SIG-M5 (cell line): ENCODE measurements around the gene CCDC85B.

Experiments used
- DNase-seq: peaks from one replicate; lab custom pipeline; 2025; lab: John Stamatoyannopoulos, UW

Gene CCDC85B

GRCh38 chr11:65912845-65913244 is 22.4 kb downstream of the CCDC85B start:
- DNase-seq = no peak

- no peak for DNase-seq
Measured at GRCh38 chr11:65915101-65915820, 24.8 kb downstream of the CCDC85B start.

DNA sequence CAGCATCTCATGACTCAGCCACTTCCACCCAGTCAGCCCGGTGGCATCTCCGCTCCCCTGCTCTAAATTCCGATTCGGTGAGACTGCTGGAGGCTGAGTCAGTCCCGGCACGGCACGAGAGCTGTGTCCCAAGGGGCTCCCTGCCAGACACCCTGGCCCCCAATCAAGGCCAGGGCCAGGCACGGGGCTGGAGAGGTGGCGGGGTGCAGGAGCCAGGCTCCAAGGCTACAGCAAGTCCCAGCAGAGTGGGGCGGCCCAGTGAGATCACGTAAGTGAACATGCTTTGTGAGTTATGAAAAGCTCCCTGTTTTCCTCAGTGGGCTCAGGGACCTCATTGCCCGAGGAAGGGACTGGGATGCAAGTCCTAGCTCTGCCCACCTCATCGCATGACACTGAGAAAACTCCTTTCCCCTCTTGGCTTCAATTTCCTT is 25.4 kb downstream of the CCDC85B start:
- no peak for DNase-seq

DNA sequence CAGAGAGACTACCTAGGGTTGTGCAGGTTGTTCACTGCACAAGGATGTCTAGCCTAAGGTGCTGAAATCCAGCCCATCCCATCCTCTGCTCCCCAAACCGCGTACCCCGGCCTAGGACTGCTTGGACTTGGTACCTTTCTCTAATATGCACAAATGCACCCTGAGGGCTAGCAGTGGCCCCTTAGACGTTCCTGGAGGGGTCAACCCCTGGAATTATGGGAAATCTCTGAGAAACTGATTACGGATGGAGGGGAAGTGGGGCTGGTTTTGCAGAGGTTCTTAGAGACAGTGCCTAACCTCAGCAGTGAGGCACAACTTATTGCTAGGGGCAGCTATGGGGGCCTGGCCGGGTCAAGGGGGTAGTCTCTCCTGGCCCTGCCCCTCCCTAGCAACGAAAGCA is 25.9 kb downstream of the CCDC85B start:
- DNase-seq = no peak

- DNase-seq = no peak
Measured at GRCh38 chr11:65917077-65917433, 26.6 kb downstream of the CCDC85B start.

DNA sequence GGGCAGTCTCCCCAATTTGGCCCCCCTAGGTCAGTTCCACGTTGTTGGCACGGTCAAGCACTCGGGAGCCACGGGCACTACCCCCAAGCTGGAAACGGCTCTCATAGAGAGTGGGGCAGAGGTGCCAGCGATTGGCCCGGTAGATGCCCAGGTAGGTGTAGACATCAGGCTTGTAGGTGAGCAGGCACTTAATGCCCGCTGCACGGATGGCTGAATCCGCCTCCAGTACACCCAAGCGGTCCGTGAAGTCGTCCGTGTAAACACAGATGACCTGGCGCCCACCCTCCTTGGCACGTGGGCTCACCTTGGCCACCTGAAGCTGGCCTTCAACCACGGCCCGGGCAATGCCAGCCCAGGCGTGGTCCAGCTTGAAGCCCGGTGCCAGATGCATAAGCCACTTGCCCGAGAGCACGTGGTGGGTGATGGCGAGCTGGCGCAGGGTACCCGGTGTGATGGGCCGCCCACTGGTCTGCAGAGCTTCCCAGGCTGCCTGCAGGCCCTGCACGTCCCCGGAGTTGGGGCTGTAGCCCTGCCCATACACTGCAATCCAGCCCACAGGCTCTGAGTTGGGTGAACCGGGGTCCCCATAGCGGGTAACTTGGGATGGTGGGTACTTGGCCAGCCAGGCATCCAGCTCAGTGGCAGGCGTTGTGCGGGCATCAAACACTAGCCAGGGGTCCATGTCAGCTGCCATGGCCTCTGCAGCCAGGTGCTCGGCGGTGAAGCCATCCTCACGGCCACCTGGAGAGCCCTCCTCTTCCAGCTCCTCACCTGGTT is 27.1 kb downstream of the CCDC85B start:
- DNase-seq = no peak

- DNase-seq = no peak
Measured at GRCh38 chr11:65918211-65919140, 28.0 kb downstream of the CCDC85B start, which contains the start of gene C11orf68. TSS of gene C11orf68 (minus strand) at chr11:65919062. CDS start at chr11:65919031, 31 bp downstream.

DNA sequence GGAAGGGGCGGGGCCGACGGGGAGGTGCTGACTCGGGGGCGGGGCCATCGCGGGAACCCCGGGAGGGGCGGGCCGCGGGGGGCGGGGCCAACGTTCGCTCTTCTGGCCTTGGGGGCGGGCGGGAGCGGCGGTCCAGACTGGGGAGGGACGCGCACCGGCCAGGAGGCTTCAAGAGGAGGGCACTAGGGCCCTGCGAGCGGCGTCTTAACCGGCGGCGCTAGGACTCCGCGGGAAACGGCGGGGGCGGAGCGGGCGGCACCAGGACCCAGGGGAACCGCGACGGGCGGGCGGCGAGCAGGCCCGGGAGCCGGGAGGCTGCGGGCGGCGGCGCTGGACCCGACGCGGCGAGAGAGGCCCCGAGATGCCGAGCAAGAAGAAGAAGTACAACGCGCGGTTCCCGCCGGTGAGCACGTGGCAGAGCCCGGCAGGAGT is 28.7 kb downstream of the CCDC85B start, which contains the start of gene DRAP1:
TSS of gene DRAP1 (plus strand) at position 286 of the 432 bp plus-strand sequence. CDS start at position 362, 76 bp downstream.
- DNase-seq = peak; percentile 83

DNA sequence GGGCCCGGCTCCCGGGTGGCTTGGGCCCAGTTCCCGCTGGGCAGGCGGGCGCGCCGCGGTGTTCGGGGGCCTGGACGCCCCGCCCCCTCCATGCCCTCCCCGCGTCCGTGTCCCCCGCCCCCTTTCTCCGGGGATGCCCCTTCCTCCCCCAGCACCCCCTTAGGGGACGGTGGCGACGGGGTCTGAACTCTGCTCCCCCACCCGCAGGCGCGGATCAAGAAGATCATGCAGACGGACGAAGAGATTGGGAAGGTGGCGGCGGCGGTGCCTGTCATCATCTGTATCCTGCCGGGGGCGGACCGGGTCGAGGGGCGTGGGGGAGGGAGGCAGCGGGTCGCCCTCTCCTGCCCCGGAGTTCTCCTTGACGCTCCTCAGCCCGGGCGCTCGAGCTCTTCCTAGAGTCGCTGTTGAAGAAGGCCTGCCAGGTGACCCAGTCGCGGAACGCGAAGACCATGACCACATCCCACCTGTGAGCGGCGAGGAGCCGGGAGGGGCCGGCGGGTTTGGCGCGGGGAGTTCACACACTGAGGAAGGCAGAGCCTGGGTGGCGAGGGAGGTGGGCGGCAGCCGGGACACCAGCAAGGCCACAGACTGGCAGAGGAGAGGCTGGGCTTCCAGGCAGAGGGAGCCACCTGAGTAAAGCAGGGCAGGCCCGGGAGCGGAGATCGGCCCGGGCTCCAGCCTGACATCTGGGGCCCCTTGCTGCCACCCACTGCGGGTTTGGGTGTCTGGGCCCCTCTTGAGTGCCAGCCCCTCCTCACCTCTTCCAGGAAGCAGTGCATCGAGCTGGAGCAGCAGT is 29.3 kb downstream of the CCDC85B start:
- no peak for DNase-seq

DNA sequence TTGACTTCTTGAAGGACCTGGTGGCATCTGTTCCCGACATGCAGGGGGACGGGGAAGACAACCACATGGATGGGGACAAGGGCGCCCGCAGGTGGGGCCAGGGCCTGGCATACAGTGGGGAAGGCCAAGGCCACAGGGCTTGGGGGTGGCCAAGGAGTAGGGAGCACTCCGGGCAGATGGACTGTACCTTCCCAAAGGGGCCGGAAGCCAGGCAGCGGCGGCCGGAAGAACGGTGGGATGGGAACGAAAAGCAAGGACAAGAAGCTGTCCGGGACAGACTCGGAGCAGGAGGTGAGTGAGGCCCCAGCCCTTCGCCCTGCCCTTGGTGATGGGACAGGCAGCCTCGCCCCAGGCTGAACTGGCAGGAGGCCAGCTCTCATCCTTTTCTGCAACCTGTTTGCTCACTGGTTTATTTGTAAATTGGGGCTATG is 29.9 kb downstream of the CCDC85B start:
- no peak for DNase-seq

GRCh38 chr11:65921033-65921555 is 30.6 kb downstream of the CCDC85B start:
- DNase-seq = no peak

GRCh38 chr11:65921876-65922275 is 31.4 kb downstream of the CCDC85B start:
- DNase-seq = no peak

GRCh38 chr11:65922565-65922964 is 32.1 kb downstream of the CCDC85B start:
- no peak for DNase-seq

GRCh38 chr11:65925397-65925796 is 34.9 kb downstream of the CCDC85B start:
- DNase-seq = no peak

GRCh38 chr11:65927904-65928397 is 37.5 kb downstream of the CCDC85B start:
- DNase-seq = no peak

DNA sequence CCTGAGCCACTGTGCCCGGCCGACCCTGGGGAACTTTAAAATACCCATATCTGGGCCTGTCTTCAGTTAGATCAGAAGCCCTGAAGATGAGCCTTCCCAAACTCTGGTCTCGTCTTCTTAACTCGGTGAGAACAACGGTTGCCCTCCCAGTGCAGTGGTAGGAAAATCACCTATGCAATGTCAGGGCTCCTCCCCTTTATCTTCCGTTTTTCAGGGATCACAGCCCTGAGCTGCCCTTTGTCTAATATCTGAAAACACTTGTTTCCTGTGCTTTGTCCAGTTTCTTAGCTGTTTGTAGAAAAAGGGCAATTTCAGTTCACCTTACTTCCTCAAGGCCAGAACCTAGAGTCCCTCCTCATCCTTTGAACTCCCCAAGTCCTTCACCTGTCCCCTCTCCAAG is 38.2 kb downstream of the CCDC85B start:
- DNase-seq = no peak

DNA sequence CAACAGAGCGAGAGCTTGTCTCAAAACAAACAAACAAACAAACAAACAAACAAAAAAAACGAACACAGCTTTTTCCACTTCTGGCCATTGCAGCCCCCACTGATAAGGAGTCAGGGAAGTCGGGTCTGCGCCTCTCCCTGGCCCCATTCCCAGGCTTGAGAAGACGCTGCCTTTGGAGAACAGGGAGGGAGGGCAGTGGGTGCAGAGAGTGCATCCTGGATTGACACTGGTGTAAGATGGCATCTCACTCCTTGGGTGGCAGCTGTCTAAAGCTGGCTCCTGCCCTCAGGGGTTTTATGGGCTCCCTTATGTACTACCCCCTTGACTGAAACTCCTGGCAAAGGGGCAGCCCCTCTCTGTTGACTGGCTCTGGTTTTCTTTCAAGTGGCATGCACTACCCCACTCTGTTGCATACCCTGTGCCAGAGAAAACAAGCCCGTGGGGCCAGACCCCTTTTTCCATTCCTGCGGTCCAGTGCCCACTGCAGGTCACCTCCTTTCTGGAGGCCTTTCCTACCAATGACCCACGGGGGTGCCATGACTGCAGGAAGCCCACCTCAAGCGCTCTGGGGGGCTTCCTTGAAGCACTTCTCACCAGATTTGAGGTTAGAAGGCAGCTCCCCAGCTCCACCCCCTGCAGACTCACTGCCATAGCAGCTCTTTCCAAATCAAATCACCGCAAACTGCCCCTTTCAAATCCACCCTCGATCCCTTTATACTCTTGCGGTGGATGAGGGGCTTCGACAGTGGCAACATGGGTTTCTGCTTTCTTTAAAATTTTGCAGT is 41.5 kb downstream of the CCDC85B start:
- no peak for DNase-seq

DNA sequence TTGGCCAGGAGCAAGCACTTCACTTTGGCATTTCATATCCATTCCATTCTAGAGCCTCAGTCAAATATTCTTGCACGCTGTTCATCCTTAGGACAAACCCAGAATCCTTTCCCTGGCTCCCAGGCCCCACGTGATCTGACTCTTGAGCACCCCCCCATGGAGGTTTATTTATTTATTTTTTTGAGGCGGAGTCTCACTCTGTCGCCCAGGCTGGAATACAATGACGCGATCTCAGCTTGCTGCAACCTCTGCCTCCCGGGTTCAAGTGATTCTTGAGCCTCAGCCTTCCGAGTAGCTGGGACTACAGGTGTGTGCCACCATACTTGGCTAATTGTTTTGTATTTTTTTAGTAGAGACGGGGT is 42.1 kb downstream of the CCDC85B start:
- DNase-seq = no peak

GRCh38 chr11:65934014-65934413 is 43.5 kb downstream of the CCDC85B start:
- no peak for DNase-seq

DNA sequence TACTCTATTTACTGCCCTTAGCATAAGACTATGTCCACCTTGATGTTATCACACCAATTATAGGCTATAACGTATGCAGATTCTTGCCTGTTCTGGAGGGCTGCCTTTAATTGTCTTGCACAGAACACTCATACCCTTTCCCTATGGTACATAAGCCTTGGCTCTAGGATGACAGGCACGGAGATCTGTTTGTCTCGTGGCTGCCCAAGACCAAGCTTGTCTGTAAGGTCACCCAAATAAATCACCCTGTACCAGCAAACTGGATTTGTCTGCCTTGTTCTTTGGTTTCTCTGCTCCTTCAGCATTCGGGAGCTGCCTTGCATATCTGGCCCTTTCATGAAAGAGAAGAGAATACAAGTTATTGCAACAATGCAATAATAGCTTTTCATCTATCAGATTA is 47.3 kb downstream of the CCDC85B start:
- DNase-seq = no peak
